HG02678 (cell line): Measurements from ENCODE around the gene TECPR1.
A peak's percentile ranks its signal among the peaks of the same experiment; 100 is the strongest.

Experiments used
- ATAC-seq: cut with Tn5 transposase; IDR thresholded peaks from one replicate; pipeline ENCODE4 v1.9.1; 2021; ENCODE audit warnings: mild to moderate bottlenecking, moderate library complexity; ENCODE audit not compliant: unreplicated experiment

TECPR1 gene

GRCh38 chr7:98248156-98248555, 3.9 kb downstream of the TECPR1 start:
- ATAC-seq, result no peak

- ATAC-seq, result no peak
Observed at GRCh38 chr7:98244871-98245270, 7.2 kb downstream of the TECPR1 start.

- no peak for ATAC-seq
Observed at GRCh38 chr7:98242934-98243333, 9.1 kb downstream of the TECPR1 start.

- ATAC-seq, result no peak
Observed at GRCh38 chr7:98242342-98242741, 9.7 kb downstream of the TECPR1 start.

- peak; percentile 12 for ATAC-seq
Observed at GRCh38 chr7:98241674-98242241, 10.3 kb downstream of the TECPR1 start.

- ATAC-seq, result peak; percentile 73
Observed at GRCh38 chr7:98240961-98241673, 10.9 kb downstream of the TECPR1 start.

GRCh38 chr7:98238976-98239375, 13.1 kb downstream of the TECPR1 start:
- ATAC-seq, result no peak

GRCh38 chr7:98238076-98238475, 14.0 kb downstream of the TECPR1 start:
- ATAC-seq, result no peak

- ATAC-seq, result no peak
Observed at GRCh38 chr7:98236355-98237185, 15.5 kb downstream of the TECPR1 start.

GRCh38 chr7:98235901-98236300, 16.1 kb downstream of the TECPR1 start:
- ATAC-seq, result no peak

- no peak for ATAC-seq
Observed at GRCh38 chr7:98234429-98235147, 17.4 kb downstream of the TECPR1 start.

- ATAC-seq, result no peak
Observed at GRCh38 chr7:98233219-98234070, 18.6 kb downstream of the TECPR1 start.

GRCh38 chr7:98232799-98233198, 19.2 kb downstream of the TECPR1 start:
- no peak for ATAC-seq

- ATAC-seq, result no peak
Observed at GRCh38 chr7:98232263-98232585, 19.8 kb downstream of the TECPR1 start.

- ATAC-seq, result no peak
Observed at GRCh38 chr7:98231493-98232262, 20.4 kb downstream of the TECPR1 start.

GRCh38 chr7:98230746-98231471, 21.1 kb downstream of the TECPR1 start:
- no peak for ATAC-seq

- ATAC-seq, result no peak
Observed at GRCh38 chr7:98229991-98230745, 21.9 kb downstream of the TECPR1 start.

GRCh38 chr7:98229441-98229840, 22.6 kb downstream of the TECPR1 start:
- ATAC-seq, result no peak
